ENCODE results near the gene NIPBL.

- no peak for TF ChIP-seq POLR2AphosphoS5 (IDR thresholded peaks at IDR 0.05)
- no peak for TF ChIP-seq CTCF (IDR thresholded peaks at IDR 0.05)
Observed at GRCh38 chr5:37056762-37057161, 180.2 kb downstream of the NIPBL start.
